SK-N-SH (cell line): ENCODE measurements around the gene UFSP1.

Experiments used
- EP300 ChIP-seq, 2 experiments: IDR thresholded peaks; 2 replicates each; pipeline versions ENCODE4 v1.4.0 to v1.6.1; 2012; ENCODE audit warnings: borderline replicate concordance in 1 of 2, low read depth in 1 of 2, low read length in 1 of 2
- FOSL2 ChIP-seq: IDR thresholded peaks from 2 replicates; pipeline ENCODE4 v1.4.0; 2012; ENCODE audit warnings: low read depth, mild to moderate bottlenecking, moderate library complexity, borderline replicate concordance
- FOXM1 ChIP-seq: IDR thresholded peaks from 2 replicates; pipeline ENCODE4 v1.4.0; 2012; ENCODE audit warnings: low read depth, mild to moderate bottlenecking
- GABPA ChIP-seq: IDR thresholded peaks from 2 replicates; pipeline ENCODE4 v1.4.0; 2012; ENCODE audit warnings: low read depth, mild to moderate bottlenecking
- MXI1 ChIP-seq: IDR thresholded peaks from 2 replicates; pipeline ENCODE4 v1.6.1; 2012; ENCODE audit warnings: mild to moderate bottlenecking, low read depth, low read length, improper control_type of control experiment
- NRF1 ChIP-seq: IDR thresholded peaks from 2 replicates; pipeline ENCODE4 v1.6.1; 2012; ENCODE audit warnings: low read depth, mild to moderate bottlenecking, low read length
- POLR2AphosphoS5 ChIP-seq: IDR thresholded peaks from 2 replicates; pipeline ENCODE4 v1.6.1; 2012; ENCODE audit warnings: low read depth, low read length
- TAF1 ChIP-seq: IDR thresholded peaks from 2 replicates; pipeline ENCODE4 v1.6.1; 2012; ENCODE audit warnings: low read depth, mild to moderate bottlenecking, low read length, moderate library complexity, borderline replicate concordance
- YY1 ChIP-seq: IDR thresholded peaks from 2 replicates; pipeline ENCODE4 v1.4.0; 2012; ENCODE audit warnings: low read depth, mild to moderate bottlenecking
- TF ChIP-seq, protein P1 (sequence below): fragments of 200-600 bp; sonication (generic); IDR thresholded peaks from 2 replicates; pipeline ENCODE4 v1.6.1; 2017; ENCODE audit warnings: antibody characterized with exemption, mild to moderate bottlenecking, moderate library complexity
- TF ChIP-seq, protein P2 (sequence below): IDR thresholded peaks from 2 replicates; pipeline ENCODE4 v1.6.1; 2012; ENCODE audit warnings: mild to moderate bottlenecking, low read depth, low read length, moderate library complexity
- TF ChIP-seq, protein P3 (sequence below): fragments of 150-350 bp; IDR thresholded peaks from 2 replicates; pipeline ENCODE4 v1.6.1; 2017; ENCODE audit warnings: antibody characterized with exemption, low read length, low read depth, borderline replicate concordance
- TF ChIP-seq, protein P4 (sequence below): IDR thresholded peaks from 2 replicates; pipeline ENCODE4 v1.4.0; 2012; ENCODE audit warnings: low read depth, borderline replicate concordance
- TF ChIP-seq, protein P5 (sequence below): IDR thresholded peaks from 2 replicates; pipeline ENCODE4 v1.4.0; 2012; ENCODE audit warnings: low read depth

DNA sequence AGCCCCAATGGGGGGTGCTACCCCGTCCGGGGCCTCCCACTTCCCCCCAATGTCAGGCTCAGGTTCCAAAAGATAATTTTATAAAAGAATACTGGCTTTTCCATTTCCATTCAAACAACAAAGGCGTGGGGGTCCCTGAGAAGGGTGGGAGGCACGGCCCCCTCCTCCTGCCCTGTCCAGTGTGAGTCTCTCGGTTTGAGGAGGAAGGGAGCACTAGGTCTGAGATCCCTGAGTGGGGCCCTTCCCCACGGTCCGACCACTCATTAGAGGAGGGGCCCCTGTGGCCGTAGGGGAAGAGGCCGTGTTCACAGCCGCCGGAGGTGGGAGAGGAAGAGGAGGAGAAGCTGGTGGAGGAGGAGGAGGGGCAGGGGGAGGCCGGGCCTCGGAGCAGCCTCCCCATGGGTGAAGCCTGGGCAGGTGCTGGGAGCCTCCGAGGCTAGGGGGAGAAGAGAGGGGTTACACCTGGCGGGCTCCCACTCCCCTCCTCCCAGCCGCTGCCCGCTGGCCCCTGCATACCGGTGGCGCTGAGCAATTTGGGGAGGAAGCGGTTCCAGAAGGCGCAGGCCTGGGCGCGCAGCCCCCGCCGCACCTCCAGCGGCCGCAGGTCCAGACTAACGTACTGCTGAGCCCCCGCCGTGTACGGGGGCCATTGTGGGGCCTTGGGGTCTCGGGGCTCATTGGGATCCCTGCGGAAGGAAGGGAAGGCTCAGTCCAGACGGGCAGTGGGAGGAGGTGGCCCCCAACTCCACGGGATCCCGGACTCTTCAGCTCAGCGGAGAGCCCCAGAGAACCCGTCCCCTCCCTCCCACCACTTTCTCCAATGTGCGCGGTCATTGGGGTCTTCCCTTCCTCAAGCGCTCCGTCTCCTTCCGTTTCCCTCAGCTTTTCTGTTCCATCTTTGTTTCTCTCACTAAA is 1.4 kb upstream of the UFSP1 start:
- TF ChIP-seq, protein P1, sequence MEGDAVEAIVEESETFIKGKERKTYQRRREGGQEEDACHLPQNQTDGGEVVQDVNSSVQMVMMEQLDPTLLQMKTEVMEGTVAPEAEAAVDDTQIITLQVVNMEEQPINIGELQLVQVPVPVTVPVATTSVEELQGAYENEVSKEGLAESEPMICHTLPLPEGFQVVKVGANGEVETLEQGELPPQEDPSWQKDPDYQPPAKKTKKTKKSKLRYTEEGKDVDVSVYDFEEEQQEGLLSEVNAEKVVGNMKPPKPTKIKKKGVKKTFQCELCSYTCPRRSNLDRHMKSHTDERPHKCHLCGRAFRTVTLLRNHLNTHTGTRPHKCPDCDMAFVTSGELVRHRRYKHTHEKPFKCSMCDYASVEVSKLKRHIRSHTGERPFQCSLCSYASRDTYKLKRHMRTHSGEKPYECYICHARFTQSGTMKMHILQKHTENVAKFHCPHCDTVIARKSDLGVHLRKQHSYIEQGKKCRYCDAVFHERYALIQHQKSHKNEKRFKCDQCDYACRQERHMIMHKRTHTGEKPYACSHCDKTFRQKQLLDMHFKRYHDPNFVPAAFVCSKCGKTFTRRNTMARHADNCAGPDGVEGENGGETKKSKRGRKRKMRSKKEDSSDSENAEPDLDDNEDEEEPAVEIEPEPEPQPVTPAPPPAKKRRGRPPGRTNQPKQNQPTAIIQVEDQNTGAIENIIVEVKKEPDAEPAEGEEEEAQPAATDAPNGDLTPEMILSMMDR = no peak
- TF ChIP-seq YY1 (no peak), EP300 (IDR thresholded peaks at IDR 0.05; ENCODE audit: borderline replicate concordance in 1 of 2, low read depth in 1 of 2, low read length in 1 of 2) (no peak), FOXM1 (no peak), TAF1 (no peak; the same call in 1 of the 2 replicates), MXI1 (no peak), POLR2AphosphoS5 (no peak; the same call in 1 of the 2 replicates), GABPA (no peak), NRF1 (no peak), FOSL2 (no peak)
- TF ChIP-seq, protein P2, sequence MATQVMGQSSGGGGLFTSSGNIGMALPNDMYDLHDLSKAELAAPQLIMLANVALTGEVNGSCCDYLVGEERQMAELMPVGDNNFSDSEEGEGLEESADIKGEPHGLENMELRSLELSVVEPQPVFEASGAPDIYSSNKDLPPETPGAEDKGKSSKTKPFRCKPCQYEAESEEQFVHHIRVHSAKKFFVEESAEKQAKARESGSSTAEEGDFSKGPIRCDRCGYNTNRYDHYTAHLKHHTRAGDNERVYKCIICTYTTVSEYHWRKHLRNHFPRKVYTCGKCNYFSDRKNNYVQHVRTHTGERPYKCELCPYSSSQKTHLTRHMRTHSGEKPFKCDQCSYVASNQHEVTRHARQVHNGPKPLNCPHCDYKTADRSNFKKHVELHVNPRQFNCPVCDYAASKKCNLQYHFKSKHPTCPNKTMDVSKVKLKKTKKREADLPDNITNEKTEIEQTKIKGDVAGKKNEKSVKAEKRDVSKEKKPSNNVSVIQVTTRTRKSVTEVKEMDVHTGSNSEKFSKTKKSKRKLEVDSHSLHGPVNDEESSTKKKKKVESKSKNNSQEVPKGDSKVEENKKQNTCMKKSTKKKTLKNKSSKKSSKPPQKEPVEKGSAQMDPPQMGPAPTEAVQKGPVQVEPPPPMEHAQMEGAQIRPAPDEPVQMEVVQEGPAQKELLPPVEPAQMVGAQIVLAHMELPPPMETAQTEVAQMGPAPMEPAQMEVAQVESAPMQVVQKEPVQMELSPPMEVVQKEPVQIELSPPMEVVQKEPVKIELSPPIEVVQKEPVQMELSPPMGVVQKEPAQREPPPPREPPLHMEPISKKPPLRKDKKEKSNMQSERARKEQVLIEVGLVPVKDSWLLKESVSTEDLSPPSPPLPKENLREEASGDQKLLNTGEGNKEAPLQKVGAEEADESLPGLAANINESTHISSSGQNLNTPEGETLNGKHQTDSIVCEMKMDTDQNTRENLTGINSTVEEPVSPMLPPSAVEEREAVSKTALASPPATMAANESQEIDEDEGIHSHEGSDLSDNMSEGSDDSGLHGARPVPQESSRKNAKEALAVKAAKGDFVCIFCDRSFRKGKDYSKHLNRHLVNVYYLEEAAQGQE = no peak
- TF ChIP-seq, protein P3, sequence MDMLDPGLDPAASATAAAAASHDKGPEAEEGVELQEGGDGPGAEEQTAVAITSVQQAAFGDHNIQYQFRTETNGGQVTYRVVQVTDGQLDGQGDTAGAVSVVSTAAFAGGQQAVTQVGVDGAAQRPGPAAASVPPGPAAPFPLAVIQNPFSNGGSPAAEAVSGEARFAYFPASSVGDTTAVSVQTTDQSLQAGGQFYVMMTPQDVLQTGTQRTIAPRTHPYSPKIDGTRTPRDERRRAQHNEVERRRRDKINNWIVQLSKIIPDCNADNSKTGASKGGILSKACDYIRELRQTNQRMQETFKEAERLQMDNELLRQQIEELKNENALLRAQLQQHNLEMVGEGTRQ = no peak
- TF ChIP-seq, protein P4, sequence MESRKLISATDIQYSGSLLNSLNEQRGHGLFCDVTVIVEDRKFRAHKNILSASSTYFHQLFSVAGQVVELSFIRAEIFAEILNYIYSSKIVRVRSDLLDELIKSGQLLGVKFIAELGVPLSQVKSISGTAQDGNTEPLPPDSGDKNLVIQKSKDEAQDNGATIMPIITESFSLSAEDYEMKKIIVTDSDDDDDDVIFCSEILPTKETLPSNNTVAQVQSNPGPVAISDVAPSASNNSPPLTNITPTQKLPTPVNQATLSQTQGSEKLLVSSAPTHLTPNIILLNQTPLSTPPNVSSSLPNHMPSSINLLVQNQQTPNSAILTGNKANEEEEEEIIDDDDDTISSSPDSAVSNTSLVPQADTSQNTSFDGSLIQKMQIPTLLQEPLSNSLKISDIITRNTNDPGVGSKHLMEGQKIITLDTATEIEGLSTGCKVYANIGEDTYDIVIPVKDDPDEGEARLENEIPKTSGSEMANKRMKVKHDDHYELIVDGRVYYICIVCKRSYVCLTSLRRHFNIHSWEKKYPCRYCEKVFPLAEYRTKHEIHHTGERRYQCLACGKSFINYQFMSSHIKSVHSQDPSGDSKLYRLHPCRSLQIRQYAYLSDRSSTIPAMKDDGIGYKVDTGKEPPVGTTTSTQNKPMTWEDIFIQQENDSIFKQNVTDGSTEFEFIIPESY = no peak
- TF ChIP-seq, protein P5, sequence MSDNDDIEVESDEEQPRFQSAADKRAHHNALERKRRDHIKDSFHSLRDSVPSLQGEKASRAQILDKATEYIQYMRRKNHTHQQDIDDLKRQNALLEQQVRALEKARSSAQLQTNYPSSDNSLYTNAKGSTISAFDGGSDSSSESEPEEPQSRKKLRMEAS = no peak
